DMS53 treated with DMSO at 0.1 percent for 48 hours (cell line): Measurements from ENCODE around the gene FHIT.
"Not testable (repeated sequence)": the region's sequence is repeated elsewhere in the genome, so short reads cannot be mapped to it uniquely, and the experiment has no call there.

Experiments
- DNase-seq: peaks from one replicate; lab custom pipeline; 2025; ENCODE audit not compliant: unreplicated experiment; lab: John Stamatoyannopoulos, UW

The FHIT gene

GRCh38 chr3:61227799-61228198, 23.5 kb downstream of the FHIT start:
- DNase-seq: no peak

DNA sequence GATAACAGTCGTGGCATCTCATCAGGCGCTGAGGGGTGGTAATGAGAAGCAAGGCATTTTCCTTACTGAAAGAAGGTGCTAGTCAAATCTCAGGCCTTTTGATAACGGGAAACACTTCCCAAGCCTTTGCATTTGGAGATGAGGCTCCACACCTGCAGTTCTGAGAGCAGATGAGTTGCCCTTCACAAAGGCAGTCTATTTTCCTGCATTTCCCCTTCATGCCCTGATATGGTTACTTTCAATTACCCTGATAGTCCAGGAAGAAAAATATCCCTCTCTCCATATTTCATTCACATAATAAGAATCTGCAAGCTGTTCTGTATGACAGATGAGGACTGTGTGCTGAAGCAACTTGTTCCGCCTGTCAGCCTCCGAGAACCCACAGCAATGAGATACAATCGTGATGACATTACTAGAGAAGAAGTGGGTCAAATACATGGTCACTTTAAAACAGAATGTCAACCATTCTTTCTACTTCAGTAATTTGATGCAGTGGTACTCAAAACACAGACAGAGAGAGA, 25.0 kb downstream of the FHIT start:
- no peak for DNase-seq

GRCh38 chr3:61224823-61225222, 26.4 kb downstream of the FHIT start:
- DNase-seq: no peak

DNA sequence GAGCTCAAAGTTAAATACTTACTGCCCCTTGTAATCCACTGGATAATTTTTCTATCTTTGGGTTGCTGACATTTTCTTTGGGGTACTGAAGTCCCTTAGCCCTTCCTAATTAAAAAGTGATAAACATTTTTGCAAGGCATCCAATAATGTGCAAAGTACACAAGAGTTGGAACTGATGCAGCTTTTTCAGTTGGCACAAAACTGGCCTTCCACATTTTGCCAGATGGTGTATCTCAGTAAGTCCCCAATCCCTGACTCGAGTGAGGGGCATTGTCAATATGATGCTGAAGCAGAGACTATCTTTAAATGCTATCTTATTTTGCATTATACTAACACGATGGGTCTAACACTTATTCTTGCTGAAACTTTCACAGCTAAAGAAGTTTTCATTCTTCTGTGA, 27.8 kb downstream of the FHIT start:
- no peak for DNase-seq

GRCh38 chr3:61222467-61222866, 28.8 kb downstream of the FHIT start:
- no peak for DNase-seq

DNA sequence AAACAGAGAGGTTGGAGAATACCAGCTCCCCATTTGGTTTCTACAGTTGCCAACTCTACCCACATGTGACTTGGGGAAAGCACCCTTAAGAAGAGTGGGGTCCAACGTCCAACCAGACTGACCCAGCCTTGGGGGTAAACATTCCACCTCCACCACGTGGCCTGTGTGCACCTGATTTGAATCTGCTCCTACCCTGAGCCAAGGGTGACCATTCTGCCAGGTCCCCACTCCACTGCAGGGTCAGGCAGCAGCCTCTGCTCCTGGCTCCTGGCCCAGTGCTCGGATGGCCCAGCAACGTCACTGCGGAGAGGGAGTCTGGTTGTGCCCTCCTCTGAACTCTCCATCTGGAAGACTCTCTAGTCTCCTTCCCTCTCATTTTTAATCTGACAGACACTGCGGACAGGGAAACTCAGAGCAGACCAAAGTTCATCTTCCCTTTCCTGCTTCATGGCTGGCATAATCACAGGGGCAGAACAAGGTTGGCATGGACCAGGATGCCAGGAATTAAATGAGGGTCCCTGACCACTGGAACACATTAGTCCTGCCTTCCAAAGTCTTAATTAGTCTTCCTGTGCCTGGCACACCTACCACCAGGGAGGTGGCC, 29.4 kb downstream of the FHIT start:
- no peak for DNase-seq

DNA sequence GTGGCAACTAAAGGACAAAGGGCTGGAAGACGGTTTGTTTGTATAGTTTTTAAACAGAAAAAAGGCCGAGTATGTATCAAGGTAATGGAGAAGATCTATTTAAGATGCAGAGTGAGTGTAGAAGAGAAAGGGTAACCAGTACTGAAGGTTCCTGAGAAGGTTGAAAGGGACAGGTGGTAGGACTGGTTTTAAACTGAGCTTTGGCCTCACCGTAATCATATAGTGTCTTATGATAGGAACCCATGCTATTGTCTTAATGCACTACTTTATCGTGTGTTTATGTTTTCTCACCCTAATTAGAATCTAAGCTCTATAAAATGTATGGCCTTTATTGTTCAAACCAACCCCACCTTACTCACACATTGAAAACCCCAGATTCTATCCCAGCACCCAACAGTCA, 32.7 kb downstream of the FHIT start:
- DNase-seq: no peak

DNA sequence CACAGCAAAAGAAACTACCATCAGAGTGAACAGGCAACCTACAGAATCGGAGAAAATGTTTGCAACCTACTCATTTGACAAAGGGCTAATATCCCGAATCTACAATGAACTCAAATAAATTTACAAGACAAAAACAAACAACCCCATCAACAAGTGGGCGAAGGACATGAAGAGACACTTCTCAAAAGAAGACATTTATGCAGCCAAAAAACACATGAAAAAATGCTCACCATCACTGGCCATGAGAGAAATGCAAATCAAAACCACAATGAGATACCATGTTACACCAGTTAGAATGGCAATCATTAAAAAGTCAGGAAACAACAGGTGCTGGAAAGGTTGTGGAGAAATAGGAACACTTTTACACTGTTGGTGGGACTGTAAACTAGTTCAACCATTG, 35.1 kb downstream of the FHIT start:
- not testable (repeated sequence) for DNase-seq

- DNase-seq: no peak
Measured at GRCh38 chr3:61202086-61202485, 49.2 kb downstream of the FHIT start.

DNA sequence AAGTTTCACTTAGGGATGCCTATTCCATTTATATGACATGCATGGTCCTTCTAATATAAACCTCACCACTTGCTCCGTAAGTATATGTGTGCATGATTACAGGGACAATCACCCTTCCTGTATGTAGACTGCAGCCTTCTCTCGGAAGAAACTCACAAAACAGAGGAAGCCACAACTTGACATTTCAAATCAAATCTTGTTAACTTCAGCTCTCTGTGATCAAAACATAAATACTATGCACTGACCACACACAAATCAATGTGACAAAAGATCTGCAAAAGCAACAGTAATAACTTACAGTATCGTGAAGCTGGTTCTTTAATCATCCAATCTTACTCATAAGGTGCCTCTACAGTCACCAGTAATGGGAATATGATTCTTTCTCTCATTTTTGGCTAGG, 50.2 kb downstream of the FHIT start:
- DNase-seq: no peak

- no peak for DNase-seq
Measured at GRCh38 chr3:61200270-61200669, 51.0 kb downstream of the FHIT start.

GRCh38 chr3:61199843-61200242, 51.4 kb downstream of the FHIT start:
- no peak for DNase-seq

DNA sequence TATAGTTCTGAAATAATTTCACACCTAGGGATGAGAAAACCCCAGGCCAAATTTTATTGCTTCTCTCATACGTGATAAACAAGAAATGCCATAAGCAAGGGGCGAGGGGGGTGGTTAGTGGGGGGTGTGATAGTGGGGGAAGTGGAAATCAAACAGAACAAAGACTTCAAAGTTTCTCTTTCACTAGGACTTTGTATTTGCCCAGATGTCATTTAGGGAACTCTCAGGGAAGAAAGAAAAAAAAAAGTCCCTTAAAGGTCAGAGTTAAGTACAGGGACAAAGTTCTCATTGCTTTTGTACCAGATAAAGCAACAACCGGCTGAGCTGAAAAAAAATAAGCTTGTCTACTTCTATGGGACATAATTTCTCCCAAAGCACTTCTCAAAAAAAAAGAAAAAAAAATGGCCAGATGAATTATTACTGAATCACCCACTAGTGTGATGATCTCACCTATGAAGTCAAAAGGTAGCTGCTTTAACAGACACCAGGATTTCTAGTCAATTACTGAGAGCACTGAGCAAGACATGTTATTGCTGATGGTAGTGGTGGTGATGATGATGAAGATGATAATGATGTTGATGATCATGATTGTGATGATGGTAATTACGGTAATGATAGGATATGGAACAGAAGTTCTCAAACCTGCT, 56.2 kb downstream of the FHIT start:
- no peak for DNase-seq

- DNase-seq: no peak
Measured at GRCh38 chr3:61192222-61192621, 59.0 kb downstream of the FHIT start.

DNA sequence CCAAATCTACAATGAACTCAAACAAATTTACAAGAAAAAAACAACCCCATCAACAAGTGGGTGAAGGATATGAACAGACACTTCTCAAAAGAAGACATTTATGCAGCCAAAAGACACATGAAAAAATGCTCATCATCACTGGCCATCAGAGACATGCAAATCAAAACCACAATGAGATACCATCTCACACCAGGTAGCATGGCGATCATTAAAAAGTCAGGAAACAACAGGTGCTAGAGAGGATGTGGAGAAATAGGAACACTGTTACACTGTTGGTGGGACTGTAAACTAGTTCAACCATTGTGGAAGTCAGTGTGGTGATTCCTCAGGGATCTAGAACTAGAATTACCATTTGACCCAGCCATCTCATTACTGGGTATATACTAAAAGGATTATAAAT, 61.0 kb downstream of the FHIT start:
- DNase-seq: not testable (repeated sequence)

- no peak for DNase-seq
Measured at GRCh38 chr3:61186030-61186429, 65.2 kb downstream of the FHIT start.

- no peak for DNase-seq
Measured at GRCh38 chr3:61184956-61185355, 66.3 kb downstream of the FHIT start.

- DNase-seq: no peak
Measured at GRCh38 chr3:61182662-61183061, 68.6 kb downstream of the FHIT start.

- peak; percentile 62 for DNase-seq
Measured at GRCh38 chr3:61181874-61182273, 69.4 kb downstream of the FHIT start.

GRCh38 chr3:61180206-61180605, 71.0 kb downstream of the FHIT start:
- no peak for DNase-seq

- DNase-seq: no peak
Measured at GRCh38 chr3:61178167-61178566, 73.1 kb downstream of the FHIT start.

DNA sequence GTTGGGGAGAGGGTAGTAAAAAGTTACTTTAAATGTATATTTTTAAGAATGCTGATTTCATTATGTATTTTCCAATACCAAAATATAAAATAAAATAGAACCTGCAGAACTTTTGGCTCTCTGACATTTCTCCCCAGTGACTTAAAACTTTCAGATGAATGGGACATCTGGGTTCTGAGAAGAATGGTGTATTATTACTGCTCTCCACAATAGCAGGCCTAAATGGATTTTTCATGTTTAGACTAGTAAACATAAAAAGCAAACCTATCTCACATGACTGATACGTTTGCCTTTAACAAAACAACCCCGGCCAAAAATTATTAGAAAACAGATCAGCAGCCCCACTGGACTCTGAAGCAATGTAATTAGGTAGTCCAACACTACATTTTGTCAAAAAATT, 73.8 kb downstream of the FHIT start:
- no peak for DNase-seq

DNA sequence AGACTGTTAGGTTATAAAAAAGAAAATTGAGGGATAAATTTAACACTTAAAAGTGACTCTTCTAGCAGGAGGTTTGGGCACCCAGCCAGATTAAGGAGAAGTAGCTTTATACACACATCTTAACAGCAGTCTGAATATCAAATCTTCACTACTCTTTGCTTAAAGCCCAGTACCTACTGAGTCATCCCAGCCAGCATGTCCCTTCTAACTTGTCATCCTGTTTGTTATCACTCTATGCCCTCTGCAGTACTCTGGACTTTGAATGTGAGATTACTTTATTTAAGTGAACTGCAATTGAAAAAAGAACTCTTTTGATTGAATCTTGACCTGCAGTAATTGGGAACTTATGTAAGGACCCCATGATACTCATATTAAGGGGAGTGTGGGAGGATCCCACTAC, 77.6 kb downstream of the FHIT start:
- DNase-seq: no peak
